HL-60 (cell line): Measurements from ENCODE around the gene ZCCHC24.

Experiments
- CTCF ChIP-seq: IDR thresholded peaks from one replicate; pipeline ENCODE4 v1.5.1; 2011; ENCODE audit warnings: low read length, control low read depth, inconsistent platforms; ENCODE audit not compliant: insufficient read depth
- GABPA ChIP-seq: IDR thresholded peaks from 2 replicates; pipeline ENCODE4 v1.6.1; 2012; ENCODE audit warnings: low read depth
- POLR2AphosphoS5 ChIP-seq: IDR thresholded peaks from 2 replicates; pipeline ENCODE4 v1.6.1; 2012; ENCODE audit warnings: low read depth
- REST ChIP-seq: IDR thresholded peaks from 2 replicates; pipeline ENCODE4 v1.6.1; 2012; ENCODE audit warnings: low read depth; ENCODE audit not compliant: insufficient replicate concordance

DNA sequence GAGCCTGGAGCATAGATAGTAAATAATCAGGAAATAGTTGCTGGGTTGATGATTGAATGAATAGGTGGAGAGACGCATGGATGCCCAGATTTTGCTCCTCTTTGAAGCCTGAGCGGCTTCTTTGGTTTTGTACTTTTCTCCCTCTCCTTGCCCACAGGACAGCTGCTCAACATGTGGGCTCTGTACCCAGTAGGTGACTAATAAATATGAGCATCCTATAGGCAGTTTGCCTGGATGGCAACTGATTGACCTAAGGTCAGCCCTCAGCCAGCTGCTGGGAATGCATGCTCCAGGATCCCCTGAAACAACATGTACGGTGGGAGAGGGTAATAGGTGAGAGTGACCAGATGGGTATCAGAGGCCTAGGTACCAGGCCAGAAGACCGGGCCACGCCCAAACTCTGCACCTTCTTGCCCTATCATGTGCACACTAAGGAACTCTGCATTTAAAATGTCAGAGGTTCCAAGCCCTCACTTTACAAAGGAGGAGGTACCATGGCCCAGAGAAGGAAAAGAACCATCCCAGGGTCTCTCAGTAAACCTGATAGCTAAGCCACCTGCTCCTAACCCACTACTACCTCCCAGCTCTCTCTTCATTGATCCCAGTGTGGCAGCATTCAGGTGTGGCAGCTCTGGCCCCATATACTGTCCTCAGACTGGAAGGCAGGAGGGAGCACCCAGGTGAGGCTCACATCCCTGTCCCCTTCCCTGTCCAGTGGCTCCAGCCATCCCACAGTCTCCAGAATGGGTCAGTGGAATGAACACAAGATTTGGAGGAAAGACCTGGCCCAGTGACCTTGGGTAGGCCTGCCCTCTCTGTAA lies 2.7 kb upstream of the ZCCHC24 start:
- TF ChIP-seq CTCF = no peak
- no peak for TF ChIP-seq POLR2AphosphoS5
- TF ChIP-seq REST = no peak
- no peak for TF ChIP-seq GABPA
